Activated CD4-positive, CD25-positive, alpha-beta regulatory T cell treated with anti-CD3 and anti-CD28 coated beads, Interleukin-2, amount 50 U/mL, for 24 hours (primary cell): ENCODE measurements around the gene PDILT.
"Not testable (repeated sequence)": the region's sequence is repeated elsewhere in the genome, so short reads cannot be mapped to it uniquely, and the experiment has no call there.

Experiments
- ATAC-seq, 2 donors: fragments of 150-1000 bp; cut with Tn5 transposase; one replicate each; pipeline ENCODE4 v1.10.0; 2021; ENCODE audit warnings: mild to moderate bottlenecking in 1 of 2, moderate library complexity in 1 of 2

The PDILT gene

DNA sequence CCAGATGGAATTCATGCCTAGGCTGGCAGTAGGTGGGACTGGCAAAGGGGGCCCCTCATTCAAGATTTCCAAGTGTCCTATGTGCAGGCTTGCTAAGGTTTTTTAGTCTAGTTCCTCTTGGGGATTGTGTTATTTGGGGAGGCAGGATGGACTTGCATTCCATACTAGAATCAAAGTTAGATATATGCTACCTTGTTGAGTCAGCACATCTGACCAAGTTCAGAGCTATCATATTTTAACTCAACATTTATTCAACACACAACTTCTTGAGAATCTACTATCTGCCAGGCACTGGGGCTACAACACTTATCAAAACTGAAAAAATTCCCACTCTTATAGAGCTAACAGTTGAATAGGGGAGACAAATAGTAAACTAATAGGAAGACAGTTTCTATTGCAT is 83.9 kb downstream of the PDILT start:
- ATAC-seq = no peak

DNA sequence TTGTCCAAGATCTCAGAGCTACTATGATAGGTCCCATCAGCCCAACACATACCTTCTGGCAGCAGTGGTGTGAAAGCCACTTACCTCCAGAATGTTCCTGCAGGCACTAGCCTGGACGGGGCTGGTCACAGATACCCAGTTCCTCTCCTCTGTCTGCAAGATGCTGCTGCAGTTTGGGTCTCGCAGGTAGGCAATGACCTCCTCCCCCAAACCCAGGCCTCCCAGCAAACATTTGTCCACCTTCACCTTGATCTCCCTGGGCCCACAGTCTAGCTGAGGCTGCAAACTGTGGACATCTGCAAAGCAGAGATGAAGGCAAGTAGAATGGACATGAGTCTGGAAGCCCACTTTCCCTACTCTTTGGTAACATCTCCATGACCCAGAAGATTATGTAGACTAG is 84.4 kb downstream of the PDILT start:
- no peak for ATAC-seq

DNA sequence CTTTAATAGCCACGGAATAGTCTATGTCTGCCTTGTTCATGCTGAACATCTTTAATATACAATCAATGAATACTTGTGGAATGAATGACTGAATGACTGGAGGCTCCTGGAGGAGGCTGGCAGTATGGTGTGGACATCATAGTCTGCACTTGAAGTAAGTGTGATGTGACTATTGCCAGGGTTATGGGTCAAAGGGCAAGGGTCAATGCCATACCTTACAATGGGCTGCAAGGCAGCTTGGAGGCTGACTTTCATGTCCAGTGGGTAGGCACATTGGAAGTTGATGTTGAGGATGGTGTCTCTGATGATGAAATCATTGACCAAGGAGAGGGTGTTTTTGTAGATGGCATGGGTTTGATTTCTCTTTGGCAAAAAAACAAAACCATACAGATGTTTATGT is 85.1 kb downstream of the PDILT start:
- ATAC-seq = no peak

DNA sequence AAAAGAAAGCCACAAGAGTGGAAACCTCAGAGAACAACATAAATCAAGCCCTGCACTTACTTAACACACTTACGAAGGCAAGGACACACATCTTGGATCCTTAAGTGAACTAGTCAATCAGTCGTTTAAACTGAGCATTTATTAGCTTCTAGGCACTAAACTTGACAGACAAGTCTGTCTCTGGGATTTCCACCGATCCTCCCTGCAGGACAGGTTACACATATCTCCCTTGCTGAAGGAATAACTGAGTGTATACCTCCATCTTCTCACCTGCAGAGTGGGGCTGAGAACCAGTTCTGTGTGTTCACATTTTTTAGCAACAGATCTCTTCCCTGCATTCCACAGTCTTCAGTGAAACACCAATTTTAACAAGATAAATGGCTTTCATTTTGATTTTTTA is 86.1 kb downstream of the PDILT start:
- no peak for ATAC-seq

DNA sequence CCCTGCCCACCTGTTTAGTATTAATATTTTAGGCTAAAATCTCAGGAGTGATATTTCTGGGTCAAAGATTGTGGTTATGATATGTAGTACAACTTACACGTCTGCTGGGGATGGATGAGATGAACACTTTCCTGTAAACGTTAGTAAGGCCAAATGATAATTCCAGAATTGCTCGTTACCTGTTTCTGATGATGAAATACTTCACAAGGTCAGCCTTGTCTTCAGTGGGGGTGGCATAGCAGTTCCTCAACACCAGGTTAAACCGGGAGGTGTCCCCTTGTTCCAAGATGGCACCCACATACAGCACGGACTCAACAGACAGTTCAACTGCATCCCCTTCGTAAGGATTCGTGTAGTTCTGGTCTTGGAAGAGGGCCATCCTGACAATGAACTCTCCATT is 86.5 kb downstream of the PDILT start:
- no peak for ATAC-seq

DNA sequence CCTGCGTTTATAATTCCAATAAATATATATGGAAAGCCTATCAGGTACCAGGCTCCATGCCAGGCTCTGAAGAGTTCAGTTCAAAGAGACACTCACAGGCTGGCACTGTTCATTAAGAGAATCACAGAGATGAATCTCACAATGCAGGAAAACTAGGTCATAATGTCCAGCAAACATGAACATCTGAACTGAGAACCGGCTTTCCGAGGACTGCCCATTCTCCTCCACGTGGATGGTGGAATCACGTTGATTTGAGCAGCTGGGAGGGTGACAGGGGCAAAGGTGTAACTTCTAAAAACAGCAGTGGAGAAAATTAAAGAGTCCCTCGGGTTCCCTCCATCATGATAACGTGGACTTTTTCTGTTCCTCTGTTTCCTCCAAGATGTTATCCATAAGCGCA is 87.4 kb downstream of the PDILT start:
- no peak for ATAC-seq

DNA sequence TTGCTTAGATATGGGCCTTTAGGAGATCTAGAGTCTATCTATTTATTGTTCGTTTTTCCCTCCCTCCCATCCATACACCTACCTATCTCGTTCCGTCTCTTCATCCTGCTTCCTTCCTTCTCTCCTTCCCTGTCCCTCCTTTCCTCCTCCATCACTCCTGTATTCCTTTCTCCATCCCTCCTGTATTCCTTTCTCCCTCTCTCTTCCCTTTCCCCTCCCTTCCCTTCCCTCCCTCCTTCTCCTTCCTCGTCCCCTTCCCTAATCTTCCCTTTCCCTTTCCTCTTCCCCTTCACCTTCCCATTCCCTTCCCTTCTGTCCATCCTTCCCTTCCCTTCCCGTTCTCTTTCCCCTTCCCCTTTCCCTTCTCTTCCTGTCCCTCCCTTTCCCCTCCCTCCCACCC is 87.8 kb downstream of the PDILT start:
- no peak for ATAC-seq

DNA sequence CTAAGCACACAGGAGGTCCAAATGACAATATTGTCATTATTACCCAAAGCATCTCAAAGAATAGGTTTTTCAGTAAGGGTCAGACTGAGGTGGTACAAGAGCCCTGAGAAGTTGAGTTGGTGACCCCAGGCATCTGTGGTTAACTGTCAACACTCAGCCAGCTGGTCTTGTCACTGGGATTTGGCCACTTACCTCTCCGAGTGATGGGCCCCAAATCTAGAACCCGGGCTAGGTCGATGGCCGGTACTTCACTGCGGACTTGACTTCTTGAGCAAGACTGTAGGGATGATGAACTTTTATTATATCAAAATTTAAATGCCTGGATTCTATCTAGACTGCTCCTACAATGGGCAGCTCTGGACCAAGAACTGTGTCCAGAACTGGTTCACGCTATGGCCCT is 88.8 kb downstream of the PDILT start:
- no peak for ATAC-seq

DNA sequence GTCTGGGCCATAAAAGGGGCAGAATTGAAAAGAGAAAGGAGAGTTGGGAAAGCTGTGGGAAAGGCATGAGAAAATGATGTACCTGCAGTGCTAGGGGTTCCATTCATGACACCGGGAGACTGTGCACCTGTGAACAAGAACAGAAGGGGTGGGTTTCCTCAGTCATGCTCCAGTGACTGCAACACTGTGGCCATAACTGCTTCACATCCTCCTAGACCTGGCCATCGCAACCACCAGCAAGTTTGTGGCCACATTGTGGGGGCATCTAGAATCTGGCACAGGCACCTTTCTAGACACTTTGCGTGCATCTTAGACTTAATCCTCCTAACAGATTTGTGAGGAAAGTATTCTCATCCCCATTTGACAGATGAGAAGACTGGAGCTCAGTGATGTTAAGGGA is 90.0 kb downstream of the PDILT start:
- ATAC-seq = no peak

DNA sequence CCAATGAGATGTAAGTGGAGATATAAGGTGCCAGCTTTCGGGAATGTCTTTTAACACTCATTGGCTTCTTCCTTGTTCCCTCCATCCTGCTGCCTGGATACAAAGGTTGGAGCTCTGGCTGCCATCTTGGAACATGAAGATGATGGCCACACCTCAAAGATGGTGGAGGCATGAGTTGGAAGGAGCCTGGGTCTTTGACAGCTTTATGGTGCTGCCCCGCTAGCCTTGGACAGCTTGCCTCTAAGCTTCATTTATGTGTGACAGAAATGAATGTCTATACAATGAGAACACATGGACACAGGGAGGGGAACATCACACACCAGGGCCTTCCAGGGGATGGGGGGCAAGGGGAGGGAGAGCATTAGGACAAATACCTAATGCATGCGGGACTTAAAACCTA is 90.8 kb downstream of the PDILT start:
- no peak for ATAC-seq

DNA sequence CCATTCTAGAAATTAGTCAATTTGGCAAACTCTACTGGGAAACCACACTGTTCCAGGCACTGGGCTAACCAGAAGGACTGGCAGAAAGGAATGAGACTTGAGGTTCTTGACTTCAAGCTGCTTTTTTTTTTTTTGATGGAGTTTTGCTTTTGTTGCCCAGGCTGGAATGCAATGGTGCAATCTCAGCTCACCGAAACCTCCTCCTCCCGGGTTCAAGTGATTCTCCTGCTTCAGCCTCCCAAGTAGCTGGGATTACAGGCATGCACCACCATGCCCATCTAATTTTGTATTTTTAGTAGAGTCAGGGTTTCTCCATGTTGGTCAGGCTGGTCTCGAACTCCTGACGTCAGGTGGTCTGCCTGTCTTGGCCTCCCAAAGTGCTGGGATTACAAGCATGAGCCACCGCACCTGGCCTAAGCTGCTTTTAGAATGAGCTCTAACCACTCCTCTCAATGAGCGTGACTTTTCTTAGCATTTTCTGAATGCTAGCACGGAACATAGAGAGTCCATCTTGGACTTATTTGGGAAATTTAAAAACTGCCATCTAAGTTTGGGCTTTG is 91.9 kb downstream of the PDILT start:
- not testable (repeated sequence) for ATAC-seq

DNA sequence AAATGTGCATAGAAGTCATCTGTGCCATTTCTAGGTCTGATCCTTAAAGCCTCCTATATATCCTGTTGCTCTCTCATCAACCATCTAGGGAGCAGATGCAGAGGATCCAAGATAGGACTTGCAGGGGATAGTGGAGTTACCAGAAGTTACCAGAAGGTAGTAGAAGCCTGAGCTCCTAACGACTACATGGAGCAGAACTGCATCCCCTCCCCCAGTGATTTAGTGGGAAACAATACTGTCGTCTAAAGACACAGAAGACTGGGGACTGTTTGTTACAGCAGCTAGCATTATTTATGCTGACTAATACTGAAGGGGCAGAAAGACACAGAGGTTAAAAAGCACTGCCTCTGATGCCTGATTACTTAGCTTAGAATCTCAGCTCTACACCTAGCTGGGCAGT is 93.0 kb downstream of the PDILT start:
- ATAC-seq = no peak

DNA sequence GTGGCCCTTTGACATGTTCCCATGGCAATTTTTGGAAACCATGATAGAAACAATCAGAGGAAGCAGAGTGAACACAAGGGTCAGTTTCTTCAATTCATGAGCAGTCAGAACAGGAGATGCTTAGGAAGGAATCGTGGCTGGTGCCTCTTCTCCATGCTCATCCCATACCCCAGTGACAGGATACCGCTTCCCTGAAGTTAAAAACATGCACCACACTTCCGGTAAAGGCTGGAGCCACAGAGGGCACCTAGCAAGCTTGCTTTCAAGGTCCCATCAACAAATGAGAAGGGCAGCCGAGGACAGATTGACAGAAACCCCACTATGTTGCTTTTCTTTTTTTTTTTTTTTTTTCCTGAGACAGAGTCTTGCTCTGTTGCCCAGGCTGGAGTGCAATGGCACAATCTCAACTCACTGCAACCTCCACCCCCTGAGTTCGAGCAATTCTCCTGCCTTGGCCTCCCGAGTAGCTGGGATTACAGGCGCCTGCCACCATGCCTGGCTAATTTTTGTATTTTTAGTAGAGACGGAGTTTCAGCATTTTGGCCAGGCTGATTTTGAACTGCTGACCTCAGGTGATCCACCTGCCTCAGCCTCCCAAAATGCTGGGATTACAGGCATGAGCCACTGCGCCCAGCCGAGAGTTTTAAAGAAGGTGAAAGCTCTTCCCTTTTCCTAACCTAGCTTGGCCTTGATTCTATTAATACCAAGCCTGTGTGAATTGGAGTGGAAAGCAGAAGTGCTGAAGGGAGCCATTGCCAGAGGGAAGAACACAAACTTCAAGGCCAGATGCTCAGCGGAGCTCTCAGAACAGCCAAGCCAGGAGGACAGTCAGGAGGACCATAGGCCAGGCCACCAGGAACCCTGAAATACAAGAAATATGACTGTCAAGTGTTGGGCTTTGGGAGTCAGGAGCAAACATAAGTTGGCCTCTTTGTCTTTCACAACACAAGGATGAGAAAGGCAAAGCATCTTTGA is 93.8 kb downstream of the PDILT start:
- no peak for ATAC-seq

DNA sequence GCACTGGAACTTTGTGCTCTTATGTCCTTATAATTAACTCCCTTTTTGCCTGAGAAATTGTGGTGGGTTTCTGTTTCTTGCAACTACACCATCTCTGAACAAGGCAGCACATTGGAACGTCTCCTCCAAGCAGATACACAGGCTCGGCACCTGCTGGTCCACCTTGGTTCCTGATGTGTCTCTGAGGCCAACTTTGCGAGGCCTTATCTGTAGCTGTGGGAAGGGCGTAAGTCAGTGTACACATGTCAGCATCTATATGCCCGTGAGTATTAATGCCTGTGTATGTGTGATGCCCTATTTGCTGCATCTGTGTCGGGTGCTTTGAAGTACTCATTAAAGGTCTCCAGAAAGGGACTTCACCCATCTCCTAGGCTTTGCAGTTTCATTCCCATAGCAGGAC is 94.8 kb downstream of the PDILT start:
- ATAC-seq = no peak
